OCI-LY7 (cell line): Measurements from ENCODE around the gene ARPC3.
"Not testable (repeated sequence)": the region's sequence is repeated elsewhere in the genome, so short reads cannot be mapped to it uniquely, and the experiment has no call there.

ENCODE experiments used
- EZH2phosphoT487 ChIP-seq: fragments of 200-600 bp; sonication (generic); IDR thresholded peaks from 2 replicates; pipeline ENCODE4 v1.6.1; 2018; ENCODE audit warnings: low read depth, borderline replicate concordance, mild to moderate bottlenecking, mixed run types, antibody characterized with exemption, low read length, moderate library complexity, mixed read lengths
- TF ChIP-seq, protein P1 (sequence below): fragments of 200-600 bp; sonication (generic); conservative IDR thresholded peaks from 2 replicates; pipeline ENCODE4 v1.5.1; 2014; ENCODE audit warnings: mild to moderate bottlenecking, antibody characterized with exemption, low read length, moderate library complexity, mixed read lengths

GRCh38 chr12:110465765-110466164 lies 15.6 kb upstream of the ARPC3 start:
- TF ChIP-seq, protein P1, sequence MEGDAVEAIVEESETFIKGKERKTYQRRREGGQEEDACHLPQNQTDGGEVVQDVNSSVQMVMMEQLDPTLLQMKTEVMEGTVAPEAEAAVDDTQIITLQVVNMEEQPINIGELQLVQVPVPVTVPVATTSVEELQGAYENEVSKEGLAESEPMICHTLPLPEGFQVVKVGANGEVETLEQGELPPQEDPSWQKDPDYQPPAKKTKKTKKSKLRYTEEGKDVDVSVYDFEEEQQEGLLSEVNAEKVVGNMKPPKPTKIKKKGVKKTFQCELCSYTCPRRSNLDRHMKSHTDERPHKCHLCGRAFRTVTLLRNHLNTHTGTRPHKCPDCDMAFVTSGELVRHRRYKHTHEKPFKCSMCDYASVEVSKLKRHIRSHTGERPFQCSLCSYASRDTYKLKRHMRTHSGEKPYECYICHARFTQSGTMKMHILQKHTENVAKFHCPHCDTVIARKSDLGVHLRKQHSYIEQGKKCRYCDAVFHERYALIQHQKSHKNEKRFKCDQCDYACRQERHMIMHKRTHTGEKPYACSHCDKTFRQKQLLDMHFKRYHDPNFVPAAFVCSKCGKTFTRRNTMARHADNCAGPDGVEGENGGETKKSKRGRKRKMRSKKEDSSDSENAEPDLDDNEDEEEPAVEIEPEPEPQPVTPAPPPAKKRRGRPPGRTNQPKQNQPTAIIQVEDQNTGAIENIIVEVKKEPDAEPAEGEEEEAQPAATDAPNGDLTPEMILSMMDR: not testable (repeated sequence)
- TF ChIP-seq EZH2phosphoT487: not testable (repeated sequence)
